Activated CD4-positive, alpha-beta memory T cell treated with anti-CD3 and anti-CD28 coated beads, Interleukin-2, amount 10 ng/mL, durations not matched to agents 7 days and 5 days (primary cell): ENCODE measurements around the gene EEFSEC. TPM values are rescaled to one million over a fixed set of nuclear protein-coding genes. Genes with fewer than 3 reads are reported as not detected.

Source experiments
- CTCF ChIA-PET: fragments of 350-600 bp; sonication (Branson Sonifier 250); formaldehyde crosslinking; loops from one replicate; lab custom pipeline; 2021; ENCODE audit warnings: antibody characterized with exemption, inconsistent platforms; lab: Charles Lee
- POLR2A ChIA-PET: fragments of 350-600 bp; sonication (Branson Sonifier 250); formaldehyde crosslinking; loops from one replicate; lab custom pipeline; 2021; ENCODE audit warnings: antibody characterized with exemption; lab: Charles Lee
- DNase-seq: peaks from one replicate; pipeline ENCODE4 v3.0.0-alpha.2; 2020
- H3K27ac Mint-ChIP-seq: one replicate; pipeline ENCODE4 v1.8.0; 2021; ENCODE audit warnings: mild to moderate bottlenecking, mixed read lengths
- H3K27me3 Mint-ChIP-seq: one replicate; pipeline ENCODE4 v1.8.0; 2021; ENCODE audit warnings: mixed read lengths
- H3K36me3 Mint-ChIP-seq: one replicate; pipeline ENCODE4 v1.8.0; 2021; ENCODE audit warnings: low read depth, mixed read lengths
- H3K4me1 Mint-ChIP-seq: one replicate; pipeline ENCODE4 v1.8.0; 2021; ENCODE audit warnings: mixed read lengths
- H3K4me3 Mint-ChIP-seq: one replicate; pipeline ENCODE4 v1.8.0; 2021; ENCODE audit warnings: mild to moderate bottlenecking, mixed read lengths
- H3K9me3 Mint-ChIP-seq: one replicate; pipeline ENCODE4 v1.8.0; 2021; ENCODE audit warnings: mixed read lengths
- total RNA-seq, 2 experiments: library from RNA; stranded (reverse); gene quantifications; one replicate each; pipeline ENCODE4 v1.2.3, GENCODE V29; 2021

EEFSEC gene
- total RNA-seq, 2 experiments from 2014 or later: 14.5 to 15.0 TPM

- H3K27ac Mint-ChIP-seq: no peak overlapping the region
- ChIA-PET POLR2A (no interaction called here), CTCF (interaction anchor here (0.7 to 3.2 kb wide), 10 partner anchors 14 to 228 kb away, joined by 3 to 19 read pairs (median 3); no protein-coding TSS in a partner anchor)
- peak; percentile 58 for DNase-seq
- peaks cover 17% of the 10 kb centered on the region for H3K4me1 Mint-ChIP-seq
- H3K36me3 Mint-ChIP-seq: no peaks in the 10 kb centered on the region
- no peak overlapping the region for H3K4me3 Mint-ChIP-seq
- H3K27me3 Mint-ChIP-seq: no peaks in the 10 kb centered on the region
- no peaks in the 10 kb centered on the region for H3K9me3 Mint-ChIP-seq
These were observed 169.0 kb downstream of the EEFSEC start for GRCh38 chr3:128322030-128323022.

- Mint-ChIP-seq H3K27me3 (no peaks in the 10 kb centered on the region), H3K4me1 (peaks cover 16% of the 10 kb centered on the region), H3K9me3 (no peaks in the 10 kb centered on the region), H3K4me3 (no peak overlapping the region), H3K27ac (no peak overlapping the region), H3K36me3 (no peaks in the 10 kb centered on the region)
- peak; percentile 10 for DNase-seq
- CTCF ChIA-PET: interaction anchor here (0.7 to 3.2 kb wide), 5 partner anchors 15 to 229 kb away, joined by 3 to 19 read pairs (median 3); no protein-coding TSS in a partner anchor
- POLR2A ChIA-PET: no interaction called here
These were observed 170.2 kb downstream of the EEFSEC start for GRCh38 chr3:128323206-128324081.

GRCh38 chr3:128324911-128325592 is 171.8 kb downstream of the EEFSEC start:
- no peak for DNase-seq
- Mint-ChIP-seq H3K27me3 (no peaks in the 10 kb centered on the region), H3K4me3 (no peak overlapping the region), H3K4me1 (peaks cover 16% of the 10 kb centered on the region), H3K27ac (no peak overlapping the region), H3K36me3 (no peaks in the 10 kb centered on the region), H3K9me3 (no peaks in the 10 kb centered on the region)
- ChIA-PET CTCF (no interaction called here), POLR2A (no interaction called here)

GRCh38 chr3:128326051-128326823 is 173.0 kb downstream of the EEFSEC start:
- Mint-ChIP-seq H3K27me3 (no peaks in the 10 kb centered on the region), H3K36me3 (no peaks in the 10 kb centered on the region), H3K4me1 (peaks cover 18% of the 10 kb centered on the region), H3K9me3 (no peaks in the 10 kb centered on the region), H3K4me3 (no peak overlapping the region), H3K27ac (peak overlapping the region; percentile 52)
- no peak for DNase-seq
- ChIA-PET CTCF (no interaction called here), POLR2A (no interaction called here)

GRCh38 chr3:128327606-128328031 is 174.3 kb downstream of the EEFSEC start:
- CTCF ChIA-PET: no interaction called here
- POLR2A ChIA-PET: no interaction called here
- DNase-seq: no peak
- no peak overlapping the region for H3K4me3 Mint-ChIP-seq
- H3K27me3 Mint-ChIP-seq: no peaks in the 10 kb centered on the region
- no peaks in the 10 kb centered on the region for H3K36me3 Mint-ChIP-seq
- H3K4me1 Mint-ChIP-seq: peaks cover 23% of the 10 kb centered on the region
- no peak overlapping the region for H3K27ac Mint-ChIP-seq
- no peaks in the 10 kb centered on the region for H3K9me3 Mint-ChIP-seq

GRCh38 chr3:128328546-128329458 is 175.5 kb downstream of the EEFSEC start:
- ChIA-PET CTCF (no interaction called here), POLR2A (no interaction called here)
- Mint-ChIP-seq H3K27ac (no peak overlapping the region), H3K4me1 (peaks cover 23% of the 10 kb centered on the region), H3K36me3 (no peaks in the 10 kb centered on the region), H3K4me3 (no peak overlapping the region), H3K27me3 (no peaks in the 10 kb centered on the region), H3K9me3 (no peaks in the 10 kb centered on the region)
- no peak for DNase-seq

- DNase-seq: no peak
- no peak overlapping the region for H3K27ac Mint-ChIP-seq
- H3K27me3 Mint-ChIP-seq: no peaks in the 10 kb centered on the region
- no peaks in the 10 kb centered on the region for H3K36me3 Mint-ChIP-seq
- POLR2A ChIA-PET: no interaction called here
- CTCF ChIA-PET: no interaction called here
- no peaks in the 10 kb centered on the region for H3K9me3 Mint-ChIP-seq
- H3K4me1 Mint-ChIP-seq: peaks cover 23% of the 10 kb centered on the region
- no peak overlapping the region for H3K4me3 Mint-ChIP-seq
These were observed 176.4 kb downstream of the EEFSEC start for GRCh38 chr3:128329491-128330213.

- CTCF ChIA-PET: no interaction called here
- Mint-ChIP-seq H3K9me3 (no peaks in the 10 kb centered on the region), H3K27me3 (no peaks in the 10 kb centered on the region), H3K36me3 (no peaks in the 10 kb centered on the region), H3K4me1 (peaks cover 23% of the 10 kb centered on the region), H3K4me3 (no peak overlapping the region), H3K27ac (no peak overlapping the region)
- POLR2A ChIA-PET: no interaction called here
- DNase-seq: no peak
These were observed 177.0 kb downstream of the EEFSEC start for GRCh38 chr3:128330214-128330842.

- POLR2A ChIA-PET: no interaction called here
- no peak for DNase-seq
- H3K27ac Mint-ChIP-seq: no peak overlapping the region
- peaks cover 6% of the 10 kb centered on the region for H3K4me1 Mint-ChIP-seq
- no peaks in the 10 kb centered on the region for H3K27me3 Mint-ChIP-seq
- H3K36me3 Mint-ChIP-seq: no peaks in the 10 kb centered on the region
- no peaks in the 10 kb centered on the region for H3K9me3 Mint-ChIP-seq
- CTCF ChIA-PET: no interaction called here
- no peak overlapping the region for H3K4me3 Mint-ChIP-seq
These were observed 180.9 kb downstream of the EEFSEC start for GRCh38 chr3:128334086-128334645.

- Mint-ChIP-seq H3K9me3 (no peaks in the 10 kb centered on the region), H3K27me3 (no peaks in the 10 kb centered on the region), H3K4me3 (no peak overlapping the region), H3K4me1 (peaks cover 6% of the 10 kb centered on the region), H3K27ac (no peak overlapping the region), H3K36me3 (no peaks in the 10 kb centered on the region)
- ChIA-PET CTCF (no interaction called here), POLR2A (no interaction called here)
- no peak for DNase-seq
These were observed 181.5 kb downstream of the EEFSEC start for GRCh38 chr3:128334766-128335165.
